Right lobe of liver (tissue), 4 donors: ENCODE measurements around the gene GPR142.

Source experiments
- POLR2A ChIP-seq: fragments of 450-650 bp; IDR thresholded peaks from one replicate; pipeline ENCODE4 v1.6.1; 2017; ENCODE audit warnings: antibody characterized with exemption, mild to moderate bottlenecking
- TF ChIP-seq, protein P1 (sequence below), 4 donors: fragments of 200-600 bp in 3 of 4; fragments of 450-650 bp in 1 of 4; IDR thresholded peaks; one replicate each; pipeline versions ENCODE4 v1.5.1 to v1.8.0; 2016 to 2022; ENCODE audit warnings: antibody characterized with exemption in 4 of 4, mild to moderate bottlenecking in 2 of 4
- donor health status: DM: no; HTN: no; CAD: no.
- donor health status: DM: no; HTN: no; CAD: no.
- donor health status: DM: no; HTN: yes; CAD: no.

DNA sequence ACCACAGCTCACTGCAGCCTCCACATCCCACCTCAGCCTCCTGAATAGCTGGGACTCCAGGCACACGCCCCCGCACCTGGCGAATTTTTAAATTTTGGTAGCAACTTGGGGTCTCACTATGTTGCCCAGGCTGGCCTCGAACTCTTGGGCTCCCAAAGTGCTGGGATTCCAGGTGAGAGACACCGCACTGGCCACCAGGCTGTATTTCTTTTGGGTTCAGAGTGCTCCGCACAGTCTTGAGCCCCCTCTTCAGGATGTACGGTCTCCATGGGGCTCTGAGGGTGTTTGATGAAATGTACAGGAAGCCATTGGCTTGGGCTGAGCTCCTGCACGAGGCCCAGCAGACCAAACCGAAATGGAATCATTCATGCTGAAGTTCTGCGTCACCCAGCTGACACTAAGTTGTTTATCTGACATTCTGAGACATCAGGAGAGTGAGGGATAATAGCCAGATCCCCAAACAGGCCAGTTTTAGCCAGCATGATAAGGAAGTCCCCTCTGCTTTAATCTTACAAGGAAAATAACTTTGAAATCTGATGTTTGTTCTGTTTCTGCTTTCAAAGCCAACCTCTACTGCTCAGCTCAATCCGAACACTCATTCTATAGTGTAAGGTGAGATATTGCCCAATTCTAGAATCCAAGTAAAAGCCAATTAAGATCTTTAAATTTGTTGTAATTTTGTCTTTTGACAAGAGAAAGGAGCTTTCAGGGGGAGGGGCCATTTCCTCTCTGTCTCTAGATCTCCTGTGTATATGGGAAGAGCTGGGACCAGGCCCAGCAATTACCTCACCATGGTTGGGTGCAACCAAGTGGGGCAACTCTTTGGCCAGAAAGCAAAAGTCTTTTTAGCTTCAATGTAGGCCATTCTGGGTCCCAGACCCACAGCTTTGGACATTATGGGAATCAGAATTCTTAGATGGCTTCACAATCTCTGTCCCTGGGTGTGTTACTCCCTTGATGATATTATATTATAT lies 23.7 kb downstream of the GPR142 start:
- TF ChIP-seq, protein P1, sequence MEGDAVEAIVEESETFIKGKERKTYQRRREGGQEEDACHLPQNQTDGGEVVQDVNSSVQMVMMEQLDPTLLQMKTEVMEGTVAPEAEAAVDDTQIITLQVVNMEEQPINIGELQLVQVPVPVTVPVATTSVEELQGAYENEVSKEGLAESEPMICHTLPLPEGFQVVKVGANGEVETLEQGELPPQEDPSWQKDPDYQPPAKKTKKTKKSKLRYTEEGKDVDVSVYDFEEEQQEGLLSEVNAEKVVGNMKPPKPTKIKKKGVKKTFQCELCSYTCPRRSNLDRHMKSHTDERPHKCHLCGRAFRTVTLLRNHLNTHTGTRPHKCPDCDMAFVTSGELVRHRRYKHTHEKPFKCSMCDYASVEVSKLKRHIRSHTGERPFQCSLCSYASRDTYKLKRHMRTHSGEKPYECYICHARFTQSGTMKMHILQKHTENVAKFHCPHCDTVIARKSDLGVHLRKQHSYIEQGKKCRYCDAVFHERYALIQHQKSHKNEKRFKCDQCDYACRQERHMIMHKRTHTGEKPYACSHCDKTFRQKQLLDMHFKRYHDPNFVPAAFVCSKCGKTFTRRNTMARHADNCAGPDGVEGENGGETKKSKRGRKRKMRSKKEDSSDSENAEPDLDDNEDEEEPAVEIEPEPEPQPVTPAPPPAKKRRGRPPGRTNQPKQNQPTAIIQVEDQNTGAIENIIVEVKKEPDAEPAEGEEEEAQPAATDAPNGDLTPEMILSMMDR (IDR thresholded peaks at IDR 0.05): no peak
- TF ChIP-seq POLR2A: no peak
